ENCODE data around the gene ABCF1. TPM values are rescaled to one million over a fixed set of nuclear protein-coding genes. Genes with fewer than 3 reads are reported as not detected.
"Not testable (repeated sequence)": the region's sequence is repeated elsewhere in the genome, so short reads cannot be mapped to it uniquely, and the experiment has no call there.

Gene ABCF1
- total RNA-seq, 1 donor from 2014 or later = 21.9 TPM

- H3K9me3 ChIP-seq (ENCODE audit: control insufficient read depth in 3 of 3, low read length in 3 of 3) = no peaks in the 10 kb centered on the region
- peak overlapping the region; percentile 93 to 99 (median 95) for H3K4me3 ChIP-seq (ENCODE audit: low read length in 3 of 3)
- H3K4me1 ChIP-seq (ENCODE audit: control insufficient read depth in 3 of 3, insufficient read depth in 3 of 3, low read length in 3 of 3) = peaks cover 22 to 34% (median 25%) of the 10 kb centered on the region in 3 donors
- no peaks in the 10 kb centered on the region for H3K27me3 ChIP-seq (ENCODE audit: control insufficient read depth in 3 of 3, insufficient read depth in 3 of 3, low read length in 3 of 3)
- peak overlapping the region; percentile 90 to 97 (median 95) for H3K9ac ChIP-seq (ENCODE audit: low read depth in 1 of 3, low read length in 3 of 3)
- H3K27ac ChIP-seq (ENCODE audit: low read depth, low read length) = peak overlapping the region; percentile 99
- H3K36me3 ChIP-seq (ENCODE audit: control insufficient read depth in 3 of 3, insufficient read depth in 3 of 3, low read length in 3 of 3) = peaks cover 0 to 5% (median 0%) of the 10 kb centered on the region in 3 donors
Observed at GRCh38 chr6:30571762-30572082, 480 bp downstream of the ABCF1 start.

- H3K9me3 ChIP-seq (ENCODE audit: control insufficient read depth in 3 of 3, low read length in 3 of 3) = no peaks in the 10 kb centered on the region
- H3K9ac ChIP-seq (ENCODE audit: low read depth in 1 of 3, low read length in 3 of 3) = peak overlapping the region; percentile 90 to 97 (median 95)
- peaks cover 22 to 34% (median 25%) of the 10 kb centered on the region in 3 donors for H3K4me1 ChIP-seq (ENCODE audit: control insufficient read depth in 3 of 3, insufficient read depth in 3 of 3, low read length in 3 of 3)
- H3K27me3 ChIP-seq (ENCODE audit: control insufficient read depth in 3 of 3, insufficient read depth in 3 of 3, low read length in 3 of 3) = no peaks in the 10 kb centered on the region
- peak overlapping the region; percentile 93 to 99 (median 95) for H3K4me3 ChIP-seq (ENCODE audit: low read length in 3 of 3)
- peaks cover 0 to 10% (median 2%) of the 10 kb centered on the region in 3 donors for H3K36me3 ChIP-seq (ENCODE audit: control insufficient read depth in 3 of 3, insufficient read depth in 3 of 3, low read length in 3 of 3)
- H3K27ac ChIP-seq (ENCODE audit: low read depth, low read length) = peak overlapping the region; percentile 99
Observed at GRCh38 chr6:30572148-30572547, 906 bp downstream of the ABCF1 start.

GRCh38 chr6:30573113-30573512 lies 1.9 kb downstream of the ABCF1 start:
- no peaks in the 10 kb centered on the region for H3K27me3 ChIP-seq (ENCODE audit: control insufficient read depth in 3 of 3, insufficient read depth in 3 of 3, low read length in 3 of 3)
- no peak overlapping the region for H3K27ac ChIP-seq (ENCODE audit: low read depth, low read length)
- no peaks in the 10 kb centered on the region for H3K9me3 ChIP-seq (ENCODE audit: control insufficient read depth in 3 of 3, low read length in 3 of 3)
- peaks cover 9 to 19% (median 12%) of the 10 kb centered on the region in 3 donors for H3K36me3 ChIP-seq (ENCODE audit: control insufficient read depth in 3 of 3, insufficient read depth in 3 of 3, low read length in 3 of 3)
- H3K4me3 ChIP-seq (ENCODE audit: low read length in 3 of 3) = peak overlapping the region in 1 of 3 donors; percentile 12
- H3K4me1 ChIP-seq (ENCODE audit: control insufficient read depth in 3 of 3, insufficient read depth in 3 of 3, low read length in 3 of 3) = peaks cover 22 to 34% (median 25%) of the 10 kb centered on the region in 3 donors
- H3K9ac ChIP-seq (ENCODE audit: low read depth in 1 of 3, low read length in 3 of 3) = peak overlapping the region in 1 of 3 donors; percentile 9

- Histone ChIP-seq H3K27me3 (ENCODE audit: control insufficient read depth in 3 of 3, insufficient read depth in 3 of 3, low read length in 3 of 3) (no peaks in the 10 kb centered on the region), H3K4me3 (ENCODE audit: low read length in 3 of 3) (no peak overlapping the region), H3K9ac (ENCODE audit: low read depth in 1 of 3, low read length in 3 of 3) (no peak overlapping the region), H3K27ac (ENCODE audit: low read depth, low read length) (no peak overlapping the region), H3K4me1 (ENCODE audit: control insufficient read depth in 3 of 3, insufficient read depth in 3 of 3, low read length in 3 of 3) (peaks cover under 1 to 4% (median 1%) of the 10 kb centered on the region in 3 donors), H3K9me3 (ENCODE audit: control insufficient read depth in 3 of 3, low read length in 3 of 3) (no peaks in the 10 kb centered on the region), H3K36me3 (ENCODE audit: control insufficient read depth in 3 of 3, insufficient read depth in 3 of 3, low read length in 3 of 3) (peaks cover 39 to 59% (median 47%) of the 10 kb centered on the region in 3 donors)
Observed at GRCh38 chr6:30578051-30578450, 6.8 kb downstream of the ABCF1 start.

GRCh38 chr6:30583921-30584320 lies 12.7 kb downstream of the ABCF1 start:
- no peaks in the 10 kb centered on the region for H3K9me3 ChIP-seq (ENCODE audit: control insufficient read depth in 3 of 3, low read length in 3 of 3)
- H3K27ac ChIP-seq (ENCODE audit: low read depth, low read length) = no peak overlapping the region
- H3K4me3 ChIP-seq (ENCODE audit: low read length in 3 of 3) = no peak overlapping the region
- H3K36me3 ChIP-seq (ENCODE audit: control insufficient read depth in 3 of 3, insufficient read depth in 3 of 3, low read length in 3 of 3) = peaks cover 61 to 82% (median 77%) of the 10 kb centered on the region in 3 donors
- H3K27me3 ChIP-seq (ENCODE audit: control insufficient read depth in 3 of 3, insufficient read depth in 3 of 3, low read length in 3 of 3) = no peaks in the 10 kb centered on the region
- H3K4me1 ChIP-seq (ENCODE audit: control insufficient read depth in 3 of 3, insufficient read depth in 3 of 3, low read length in 3 of 3) = no peaks in the 10 kb centered on the region
- H3K9ac ChIP-seq (ENCODE audit: low read depth in 1 of 3, low read length in 3 of 3) = no peak overlapping the region

- no peaks in the 10 kb centered on the region for H3K9me3 ChIP-seq (ENCODE audit: control insufficient read depth in 3 of 3, low read length in 3 of 3)
- H3K4me3 ChIP-seq (ENCODE audit: low read length in 3 of 3) = no peak overlapping the region
- no peak overlapping the region for H3K27ac ChIP-seq (ENCODE audit: low read depth, low read length)
- no peaks in the 10 kb centered on the region for H3K27me3 ChIP-seq (ENCODE audit: control insufficient read depth in 3 of 3, insufficient read depth in 3 of 3, low read length in 3 of 3)
- peaks cover 38 to 68% (median 67%) of the 10 kb centered on the region in 3 donors for H3K36me3 ChIP-seq (ENCODE audit: control insufficient read depth in 3 of 3, insufficient read depth in 3 of 3, low read length in 3 of 3)
- no peak overlapping the region for H3K9ac ChIP-seq (ENCODE audit: low read depth in 1 of 3, low read length in 3 of 3)
- peaks cover 0 to 6% (median 0%) of the 10 kb centered on the region in 3 donors for H3K4me1 ChIP-seq (ENCODE audit: control insufficient read depth in 3 of 3, insufficient read depth in 3 of 3, low read length in 3 of 3)
Observed at GRCh38 chr6:30589754-30590358, 18.6 kb downstream of the ABCF1 start.

GRCh38 chr6:30590509-30590908 lies 19.3 kb downstream of the ABCF1 start:
- Histone ChIP-seq H3K36me3 (ENCODE audit: control insufficient read depth in 3 of 3, insufficient read depth in 3 of 3, low read length in 3 of 3) (peaks cover 31 to 62% (median 60%) of the 10 kb centered on the region in 3 donors), H3K4me3 (ENCODE audit: low read length in 3 of 3) (no peak overlapping the region), H3K9ac (ENCODE audit: low read depth in 1 of 3, low read length in 3 of 3) (peak overlapping the region in 1 of 3 donors; percentile 33), H3K27ac (ENCODE audit: low read depth, low read length) (peak overlapping the region; percentile 36), H3K27me3 (ENCODE audit: control insufficient read depth in 3 of 3, insufficient read depth in 3 of 3, low read length in 3 of 3) (no peaks in the 10 kb centered on the region), H3K4me1 (ENCODE audit: control insufficient read depth in 3 of 3, insufficient read depth in 3 of 3, low read length in 3 of 3) (peaks cover 0 to 6% (median 0%) of the 10 kb centered on the region in 3 donors), H3K9me3 (ENCODE audit: control insufficient read depth in 3 of 3, low read length in 3 of 3) (no peaks in the 10 kb centered on the region)

GRCh38 chr6:30591008-30591407 lies 19.8 kb downstream of the ABCF1 start:
- Histone ChIP-seq H3K9me3 (ENCODE audit: control insufficient read depth in 3 of 3, low read length in 3 of 3) (no peaks in the 10 kb centered on the region), H3K27ac (ENCODE audit: low read depth, low read length) (peak overlapping the region; percentile 36), H3K4me3 (ENCODE audit: low read length in 3 of 3) (no peak overlapping the region), H3K36me3 (ENCODE audit: control insufficient read depth in 3 of 3, insufficient read depth in 3 of 3, low read length in 3 of 3) (peaks cover 26 to 58% (median 55%) of the 10 kb centered on the region in 3 donors), H3K9ac (ENCODE audit: low read depth in 1 of 3, low read length in 3 of 3) (peak overlapping the region in 1 of 3 donors; percentile 33), H3K27me3 (ENCODE audit: control insufficient read depth in 3 of 3, insufficient read depth in 3 of 3, low read length in 3 of 3) (no peaks in the 10 kb centered on the region), H3K4me1 (ENCODE audit: control insufficient read depth in 3 of 3, insufficient read depth in 3 of 3, low read length in 3 of 3) (peaks cover 0 to 6% (median 0%) of the 10 kb centered on the region in 3 donors)

- H3K4me3 ChIP-seq (ENCODE audit: low read length in 3 of 3) = no peak overlapping the region
- H3K27ac ChIP-seq (ENCODE audit: low read depth, low read length) = no peak overlapping the region
- no peak overlapping the region for H3K9ac ChIP-seq (ENCODE audit: low read depth in 1 of 3, low read length in 3 of 3)
- no peaks in the 10 kb centered on the region for H3K27me3 ChIP-seq (ENCODE audit: control insufficient read depth in 3 of 3, insufficient read depth in 3 of 3, low read length in 3 of 3)
- no peaks in the 10 kb centered on the region for H3K9me3 ChIP-seq (ENCODE audit: control insufficient read depth in 3 of 3, low read length in 3 of 3)
- peaks cover 0 to 6% (median 0%) of the 10 kb centered on the region in 3 donors for H3K4me1 ChIP-seq (ENCODE audit: control insufficient read depth in 3 of 3, insufficient read depth in 3 of 3, low read length in 3 of 3)
- H3K36me3 ChIP-seq (ENCODE audit: control insufficient read depth in 3 of 3, insufficient read depth in 3 of 3, low read length in 3 of 3) = peaks cover 21 to 48% (median 45%) of the 10 kb centered on the region in 3 donors
Observed at GRCh38 chr6:30592287-30592686, 21.0 kb downstream of the ABCF1 start.

- peaks cover 19 to 30% (median 30%) of the 10 kb centered on the region in 3 donors for H3K36me3 ChIP-seq (ENCODE audit: control insufficient read depth in 3 of 3, insufficient read depth in 3 of 3, low read length in 3 of 3)
- peak overlapping the region in 1 of 3 donors; percentile 57 for H3K9ac ChIP-seq (ENCODE audit: low read depth in 1 of 3, low read length in 3 of 3)
Observed at GRCh38 chr6:30597315-30598144, 26.3 kb downstream of the ABCF1 start.

More at GRCh38 chr6:30597315-30598144, 26.3 kb downstream of the ABCF1 start:
- not testable (repeated sequence) for H3K27ac ChIP-seq (ENCODE audit: low read depth, low read length); H3K9me3 ChIP-seq (ENCODE audit: control insufficient read depth in 3 of 3, low read length in 3 of 3); H3K4me3 ChIP-seq (ENCODE audit: low read length in 3 of 3); H3K4me1 ChIP-seq (ENCODE audit: control insufficient read depth in 3 of 3, insufficient read depth in 3 of 3, low read length in 3 of 3); H3K27me3 ChIP-seq (ENCODE audit: control insufficient read depth in 3 of 3, insufficient read depth in 3 of 3, low read length in 3 of 3)

All from skeletal muscle tissue (tissue), 4 donors.